HepG2 (cell line): ENCODE measurements around the gene CCS.

Experiments
- BHLHE40 ChIP-seq: IDR thresholded peaks from 2 replicates; pipeline ENCODE4 v1.6.1; 2011; ENCODE audit warnings: low read length, improper control_type of control experiment
- CBX2 ChIP-seq, 2 experiments: fragments of 200-600 bp in 1 of 2; sonication (generic); formaldehyde crosslinking in 1 of 2; IDR thresholded peaks; 2 replicates each; pipeline versions ENCODE4 v1.7.0 to v1.8.1; 2018 to 2022; ENCODE audit warnings: low read depth in 2 of 2, low read length in 1 of 2, mild to moderate bottlenecking in 1 of 2, missing genetic modification reagents in 1 of 2
- CEBPB ChIP-seq: IDR thresholded peaks from 2 replicates; pipeline ENCODE4 v1.6.1; 2011; ENCODE audit warnings: low read depth, low read length, improper control_type of control experiment, borderline replicate concordance
- CHD2 ChIP-seq: IDR thresholded peaks from 2 replicates; pipeline ENCODE4 v1.6.1; 2011; ENCODE audit warnings: low read depth, low read length, improper control_type of control experiment
- POLR2AphosphoS5 ChIP-seq: IDR thresholded peaks from 2 replicates; pipeline ENCODE4 v1.6.1; 2012; ENCODE audit warnings: low read depth, low read length
- TFDP1 ChIP-seq: IDR thresholded peaks from 2 replicates; pipeline ENCODE4 v1.6.1; 2016; ENCODE audit warnings: missing compliant biosample characterization, missing genetic modification reagents, borderline replicate concordance
- TF ChIP-seq, protein P1 (sequence below): sonication (generic); formaldehyde crosslinking; IDR thresholded peaks from 2 replicates; pipeline ENCODE4 v1.5.0; 2020; ENCODE audit warnings: mild to moderate bottlenecking, missing genetic modification reagents, moderate library complexity

- TF ChIP-seq POLR2AphosphoS5 (no peak), CBX2 (IDR thresholded peaks at IDR 0.05; ENCODE audit: low read depth, low read length) (no peak), CBX2 (CRISPR knock-in tag; IDR thresholded peaks at IDR 0.05; ENCODE audit: low read depth) (no peak), CHD2 (no peak), CEBPB (no peak), TFDP1 (no peak), BHLHE40 (no peak)
- TF ChIP-seq, protein P1, sequence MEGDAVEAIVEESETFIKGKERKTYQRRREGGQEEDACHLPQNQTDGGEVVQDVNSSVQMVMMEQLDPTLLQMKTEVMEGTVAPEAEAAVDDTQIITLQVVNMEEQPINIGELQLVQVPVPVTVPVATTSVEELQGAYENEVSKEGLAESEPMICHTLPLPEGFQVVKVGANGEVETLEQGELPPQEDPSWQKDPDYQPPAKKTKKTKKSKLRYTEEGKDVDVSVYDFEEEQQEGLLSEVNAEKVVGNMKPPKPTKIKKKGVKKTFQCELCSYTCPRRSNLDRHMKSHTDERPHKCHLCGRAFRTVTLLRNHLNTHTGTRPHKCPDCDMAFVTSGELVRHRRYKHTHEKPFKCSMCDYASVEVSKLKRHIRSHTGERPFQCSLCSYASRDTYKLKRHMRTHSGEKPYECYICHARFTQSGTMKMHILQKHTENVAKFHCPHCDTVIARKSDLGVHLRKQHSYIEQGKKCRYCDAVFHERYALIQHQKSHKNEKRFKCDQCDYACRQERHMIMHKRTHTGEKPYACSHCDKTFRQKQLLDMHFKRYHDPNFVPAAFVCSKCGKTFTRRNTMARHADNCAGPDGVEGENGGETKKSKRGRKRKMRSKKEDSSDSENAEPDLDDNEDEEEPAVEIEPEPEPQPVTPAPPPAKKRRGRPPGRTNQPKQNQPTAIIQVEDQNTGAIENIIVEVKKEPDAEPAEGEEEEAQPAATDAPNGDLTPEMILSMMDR = no peak
Measured at GRCh38 chr11:66652651-66653050, 59.7 kb downstream of the CCS start.
